ENCODE data around the gene CPA4. TPM values are rescaled to one million over a fixed set of nuclear protein-coding genes. Genes with fewer than 3 reads are reported as not detected.
"Not testable (repeated sequence)": the region's sequence is repeated elsewhere in the genome, so short reads cannot be mapped to it uniquely, and the experiment has no call there.

The CPA4 gene
- total RNA-seq (2014; rRNA removed; shearing (Covaris generic)) (not detected in 2 replicates), polyA plus RNA-seq (2016; fragmentation: Nextera tagmentation; extraction: Ambion mirVana) (not detected in 2 replicates)
- long read RNA-seq, result 0 reads

DNA sequence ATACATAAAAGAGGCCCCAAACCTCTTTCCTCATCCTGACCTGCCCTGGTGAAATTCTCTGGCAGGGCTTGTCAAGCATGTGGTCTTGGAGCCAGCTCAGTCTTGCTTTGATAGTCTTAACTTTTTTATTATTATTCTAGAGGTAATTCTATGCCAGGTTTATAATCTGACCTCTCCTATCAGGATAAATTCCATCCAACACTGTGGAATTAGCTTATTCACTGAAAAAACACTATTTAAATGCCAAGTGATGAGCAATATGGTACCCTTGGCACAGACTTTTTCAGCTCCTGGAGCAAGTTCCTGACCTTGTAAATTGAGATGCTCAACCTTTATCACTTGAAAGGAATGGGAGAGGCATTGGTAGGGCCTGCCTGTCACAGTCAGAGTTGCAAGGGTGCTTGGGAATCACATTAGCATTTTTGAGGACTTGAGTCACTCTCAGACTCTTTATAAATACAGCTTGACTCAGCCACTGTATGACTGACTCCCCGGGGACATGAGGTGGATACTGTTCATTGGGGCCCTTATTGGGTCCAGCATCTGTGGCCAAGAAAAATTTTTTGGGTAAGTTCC is at the start of gene CPA4:
Gene CPA4 (plus strand): TSS at position 480 of the 576 bp plus-strand sequence. CDS start 20 bp downstream, at position 500.
- Histone ChIP-seq H2AFZ (no peak within 1 kb of the TSS), H3F3A (replicated peaks; ENCODE audit: low read depth) (no peaks in the 10 kb centered on the region), H3K4me1 (ENCODE audit: insufficient read depth) (no peaks in the 10 kb centered on the region), H3K4me2 (no peak within 1 kb of the TSS), H3K27ac (ENCODE audit: low read depth) (no peak within 1 kb of the TSS), H3K4me3 (no peak within 1 kb of the TSS), H3K9me2 (ENCODE audit: insufficient read depth) (peaks cover 9% of the 10 kb centered on the region; the same call in 1 of the 2 replicates), H3K27me3 (ENCODE audit: insufficient read depth) (no peaks in the 10 kb centered on the region), H3K36me3 (ENCODE audit: insufficient read depth) (no peaks in the 10 kb centered on the region), H4K20me1 (replicated peaks; ENCODE audit: insufficient read depth) (no peaks in the 10 kb centered on the region), H3K79me2 (replicated peaks; ENCODE audit: insufficient read depth) (no peaks in the 10 kb centered on the region)
- Mint-ChIP-seq H3K27me3 (ENCODE audit: insufficient read depth, low read depth, poor library complexity) (peaks cover 6% of the 10 kb centered on the region), H3K4me1 (no peaks in the 10 kb centered on the region), H3K36me3 (ENCODE audit: low read depth) (no peaks in the 10 kb centered on the region), H3K27ac (no peak within 1 kb of the TSS), H3K9me3 (no peaks in the 10 kb centered on the region), H3K4me3 (no peak within 1 kb of the TSS)
- DNase-seq (ENCODE audit: low spot score), result no peak
- ATAC-seq, result no peak
- no peak for TF ChIP-seq JUNB (IDR thresholded peaks at IDR 0.05; ENCODE audit: unreplicated experiment)
- no peak for TF ChIP-seq CREB1 (CRISPR knock-in tag; IDR thresholded peaks at IDR 0.05; ENCODE audit: low read depth)
- TF ChIP-seq ZNF114 (CRISPR knock-in tag; IDR thresholded peaks at IDR 0.05), result no peak
- TF ChIP-seq, protein P1, sequence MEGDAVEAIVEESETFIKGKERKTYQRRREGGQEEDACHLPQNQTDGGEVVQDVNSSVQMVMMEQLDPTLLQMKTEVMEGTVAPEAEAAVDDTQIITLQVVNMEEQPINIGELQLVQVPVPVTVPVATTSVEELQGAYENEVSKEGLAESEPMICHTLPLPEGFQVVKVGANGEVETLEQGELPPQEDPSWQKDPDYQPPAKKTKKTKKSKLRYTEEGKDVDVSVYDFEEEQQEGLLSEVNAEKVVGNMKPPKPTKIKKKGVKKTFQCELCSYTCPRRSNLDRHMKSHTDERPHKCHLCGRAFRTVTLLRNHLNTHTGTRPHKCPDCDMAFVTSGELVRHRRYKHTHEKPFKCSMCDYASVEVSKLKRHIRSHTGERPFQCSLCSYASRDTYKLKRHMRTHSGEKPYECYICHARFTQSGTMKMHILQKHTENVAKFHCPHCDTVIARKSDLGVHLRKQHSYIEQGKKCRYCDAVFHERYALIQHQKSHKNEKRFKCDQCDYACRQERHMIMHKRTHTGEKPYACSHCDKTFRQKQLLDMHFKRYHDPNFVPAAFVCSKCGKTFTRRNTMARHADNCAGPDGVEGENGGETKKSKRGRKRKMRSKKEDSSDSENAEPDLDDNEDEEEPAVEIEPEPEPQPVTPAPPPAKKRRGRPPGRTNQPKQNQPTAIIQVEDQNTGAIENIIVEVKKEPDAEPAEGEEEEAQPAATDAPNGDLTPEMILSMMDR (conservative IDR thresholded peaks at IDR 0.05; ENCODE audit: low read depth in 2 of 2), result no peak
- TF ChIP-seq EZH2 (IDR thresholded peaks at IDR 0.05; ENCODE audit: low read depth, unreplicated experiment), result no peak
- no peak for TF ChIP-seq EZH2phosphoT487 (IDR thresholded peaks at IDR 0.05; ENCODE audit: unreplicated experiment)
- no peak for TF ChIP-seq ZNF331 (CRISPR knock-in tag; IDR thresholded peaks at IDR 0.05; ENCODE audit: low read depth)

DNA sequence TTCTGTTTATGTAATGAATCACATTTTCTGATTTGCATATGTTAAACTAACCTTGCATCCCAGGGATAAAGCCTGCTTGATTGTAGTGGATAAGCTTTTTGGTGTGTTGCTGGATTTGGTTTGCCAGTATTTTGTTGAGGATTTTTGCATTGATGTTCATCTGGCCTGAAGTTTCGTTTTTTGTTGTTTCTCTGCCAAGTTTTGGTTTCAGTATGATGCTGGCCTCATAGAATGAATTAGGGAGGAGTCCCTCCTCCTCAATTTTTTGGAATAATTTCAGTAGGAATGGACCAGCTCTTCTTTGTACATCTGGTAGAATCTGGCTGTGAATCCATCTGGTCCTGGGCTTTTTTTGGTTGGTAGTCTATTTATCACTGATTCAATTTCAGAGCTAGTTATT is 49.5 kb upstream of the CPA4 start:
- not testable (repeated sequence) for H3K4me2 ChIP-seq; H3K27me3 Mint-ChIP-seq (ENCODE audit: insufficient read depth, low read depth, poor library complexity); H3K79me2 ChIP-seq (replicated peaks; ENCODE audit: insufficient read depth); H3K4me3 ChIP-seq; H3K36me3 Mint-ChIP-seq (ENCODE audit: low read depth); H3K9me3 Mint-ChIP-seq; H4K20me1 ChIP-seq (replicated peaks; ENCODE audit: insufficient read depth); H3K27ac Mint-ChIP-seq; H3K4me1 ChIP-seq (ENCODE audit: insufficient read depth); H3K36me3 ChIP-seq (ENCODE audit: insufficient read depth); DNase-seq (ENCODE audit: low spot score); H3K27ac ChIP-seq (ENCODE audit: low read depth); H3K9me2 ChIP-seq (ENCODE audit: insufficient read depth); H3K4me3 Mint-ChIP-seq; H3F3A ChIP-seq (replicated peaks; ENCODE audit: low read depth); ATAC-seq; H3K4me1 Mint-ChIP-seq; H2AFZ ChIP-seq; H3K27me3 ChIP-seq (ENCODE audit: insufficient read depth)

DNA sequence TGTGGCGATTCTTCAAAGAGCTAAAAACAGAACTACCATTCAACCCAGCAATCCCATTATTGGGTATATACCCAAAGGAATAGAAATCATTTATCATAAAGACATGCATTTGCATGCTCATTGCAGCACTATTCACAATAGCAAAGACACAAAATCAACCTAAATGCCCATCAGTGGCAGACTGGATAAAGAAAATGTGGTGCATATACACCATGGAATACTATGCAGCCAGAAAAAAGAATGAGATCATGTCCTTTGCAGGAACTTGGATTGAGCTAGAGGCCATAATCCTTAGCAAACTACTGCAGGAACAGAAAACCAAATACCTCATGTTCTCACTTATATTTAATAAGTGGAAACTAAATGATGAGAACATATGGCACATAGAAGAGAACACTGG is 46.5 kb upstream of the CPA4 start:
- H3K9me2 ChIP-seq (ENCODE audit: insufficient read depth); H3K27ac Mint-ChIP-seq; ATAC-seq; H3K4me1 ChIP-seq (ENCODE audit: insufficient read depth); H3K4me2 ChIP-seq; H2AFZ ChIP-seq; DNase-seq (ENCODE audit: low spot score); H3F3A ChIP-seq (replicated peaks; ENCODE audit: low read depth); H3K4me3 Mint-ChIP-seq; H3K27ac ChIP-seq (ENCODE audit: low read depth); H3K27me3 Mint-ChIP-seq (ENCODE audit: insufficient read depth, low read depth, poor library complexity); H3K79me2 ChIP-seq (replicated peaks; ENCODE audit: insufficient read depth); H3K36me3 ChIP-seq (ENCODE audit: insufficient read depth); H3K36me3 Mint-ChIP-seq (ENCODE audit: low read depth); H3K4me1 Mint-ChIP-seq; H3K4me3 ChIP-seq; H3K27me3 ChIP-seq (ENCODE audit: insufficient read depth); H4K20me1 ChIP-seq (replicated peaks; ENCODE audit: insufficient read depth); H3K9me3 Mint-ChIP-seq: not testable (repeated sequence)

- H2AFZ ChIP-seq; H3K27ac Mint-ChIP-seq; H3K36me3 ChIP-seq (ENCODE audit: insufficient read depth); H3K9me3 Mint-ChIP-seq; DNase-seq (ENCODE audit: low spot score); H3K9me2 ChIP-seq (ENCODE audit: insufficient read depth); H3K27me3 Mint-ChIP-seq (ENCODE audit: insufficient read depth, low read depth, poor library complexity); H3K79me2 ChIP-seq (replicated peaks; ENCODE audit: insufficient read depth); H3K4me2 ChIP-seq; H3K27ac ChIP-seq (ENCODE audit: low read depth); H4K20me1 ChIP-seq (replicated peaks; ENCODE audit: insufficient read depth); H3K27me3 ChIP-seq (ENCODE audit: insufficient read depth); H3F3A ChIP-seq (replicated peaks; ENCODE audit: low read depth); H3K4me3 Mint-ChIP-seq; ATAC-seq; H3K4me3 ChIP-seq; H3K4me1 Mint-ChIP-seq; H3K36me3 Mint-ChIP-seq (ENCODE audit: low read depth); H3K4me1 ChIP-seq (ENCODE audit: insufficient read depth): not testable (repeated sequence)
Measured at GRCh38 chr7:130248842-130249241, 44.1 kb upstream of the CPA4 start.

DNA sequence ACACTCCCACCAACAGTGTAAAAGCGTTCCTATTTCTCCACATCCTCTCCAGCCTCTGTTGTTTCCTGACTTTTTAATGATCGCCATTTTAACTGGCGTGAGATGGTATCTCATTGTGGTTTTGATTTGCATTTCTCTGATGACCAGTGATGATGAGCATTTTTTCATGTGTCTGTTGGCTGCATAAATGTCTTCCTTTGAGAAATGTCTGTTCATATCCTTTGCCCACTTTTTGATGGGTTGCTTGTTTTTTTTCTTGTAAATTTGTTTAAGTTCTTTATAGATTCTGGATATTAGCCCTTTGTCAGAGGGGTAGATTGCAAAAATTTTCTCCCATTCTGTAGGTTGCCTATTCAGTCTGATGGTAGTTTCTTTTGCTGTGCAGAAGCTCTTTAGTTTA is 43.3 kb upstream of the CPA4 start:
- not testable (repeated sequence) for H3K36me3 Mint-ChIP-seq (ENCODE audit: low read depth); H3K4me3 Mint-ChIP-seq; H3K4me1 Mint-ChIP-seq; H2AFZ ChIP-seq; H3K27ac Mint-ChIP-seq; H3K27me3 Mint-ChIP-seq (ENCODE audit: insufficient read depth, low read depth, poor library complexity); H3F3A ChIP-seq (replicated peaks; ENCODE audit: low read depth); H3K9me2 ChIP-seq (ENCODE audit: insufficient read depth); H3K36me3 ChIP-seq (ENCODE audit: insufficient read depth); H4K20me1 ChIP-seq (replicated peaks; ENCODE audit: insufficient read depth); H3K4me3 ChIP-seq; H3K27ac ChIP-seq (ENCODE audit: low read depth); H3K27me3 ChIP-seq (ENCODE audit: insufficient read depth); H3K79me2 ChIP-seq (replicated peaks; ENCODE audit: insufficient read depth); H3K9me3 Mint-ChIP-seq; ATAC-seq; H3K4me2 ChIP-seq; DNase-seq (ENCODE audit: low spot score); H3K4me1 ChIP-seq (ENCODE audit: insufficient read depth)

All from GM23338 (cell line).